CD4-positive, alpha-beta T cell treated with Interleukin-2 at 100 ng/mL for 4 hours (primary cell): ENCODE data around the gene OR8B12.
"Not testable (repeated sequence)": the region's sequence is repeated elsewhere in the genome, so short reads cannot be mapped to it uniquely, and the experiment has no call there.

ENCODE experiments used
- DNase-seq: peaks from one replicate; pipeline ENCODE4 v3.0.0-alpha.2; 2020; ENCODE audit warnings: low spot score

The OR8B12 gene

DNA sequence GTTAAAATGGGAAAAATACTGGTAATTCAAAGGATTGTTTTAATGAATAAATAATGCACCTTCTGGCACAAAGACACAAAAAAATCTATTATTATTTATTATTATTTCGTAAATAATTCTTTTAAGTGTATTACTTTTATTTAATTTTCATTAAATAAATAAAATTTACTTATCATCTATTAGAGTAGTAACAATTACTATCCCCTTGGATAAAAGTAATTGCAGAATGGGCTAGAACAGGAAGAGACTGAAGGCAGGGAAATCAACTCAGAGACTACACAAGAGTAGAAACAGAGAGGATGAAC is 23.0 kb downstream of the OR8B12 start:
- no peak for DNase-seq

DNA sequence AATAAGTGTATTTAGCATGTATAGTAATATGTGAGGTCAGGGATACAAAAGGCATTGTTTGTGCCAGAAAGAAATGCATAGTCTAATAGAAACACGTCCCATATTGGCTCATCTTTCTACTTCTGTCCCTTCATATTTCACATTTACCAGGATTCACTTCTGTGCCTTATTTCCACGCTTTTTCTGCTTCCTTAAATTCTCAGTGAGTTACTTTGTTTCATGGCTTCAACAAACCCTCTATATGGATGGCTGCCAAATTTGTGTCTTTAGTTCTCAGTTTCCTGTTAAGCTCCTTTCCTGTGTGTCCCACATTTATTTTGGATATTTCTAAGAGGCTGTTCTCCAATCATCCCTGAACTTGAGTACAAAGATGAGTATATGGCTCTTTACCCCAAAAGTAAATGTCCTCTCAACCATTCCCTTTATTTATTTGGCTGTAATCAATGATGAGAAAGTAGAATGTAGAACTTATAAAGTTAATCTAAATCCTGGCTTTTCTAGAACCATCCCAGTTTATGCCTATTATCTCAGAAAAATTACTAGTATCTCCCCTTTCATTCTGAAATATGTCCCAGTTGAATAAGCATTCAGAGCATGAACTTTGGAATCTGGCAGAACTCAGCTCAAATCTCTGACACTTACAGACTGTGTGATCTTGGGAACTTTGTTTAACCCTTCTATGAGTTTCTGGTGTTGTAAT is 23.5 kb downstream of the OR8B12 start:
- DNase-seq, result no peak

DNA sequence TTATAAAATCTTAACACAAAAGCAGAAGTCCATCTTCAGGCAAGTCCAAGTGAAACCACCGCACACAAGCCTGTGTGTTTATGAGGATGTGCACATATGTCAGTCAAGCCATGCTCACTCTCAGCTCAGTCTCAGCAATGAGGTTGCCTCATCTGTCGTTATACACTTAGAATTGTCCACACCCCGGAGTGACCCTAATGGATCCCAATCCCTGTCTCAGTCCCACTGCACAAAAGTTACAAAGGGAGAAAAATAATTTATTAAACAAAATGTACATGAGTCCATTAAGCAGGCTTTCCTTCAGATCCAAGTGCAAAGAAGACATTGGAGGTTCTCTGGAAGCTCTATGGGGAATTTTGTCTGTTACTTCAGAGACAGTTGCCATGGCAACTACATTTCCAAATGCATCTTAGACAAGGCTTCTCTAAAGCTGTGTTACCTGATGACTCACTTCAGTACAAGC is 24.4 kb downstream of the OR8B12 start:
- no peak for DNase-seq

DNA sequence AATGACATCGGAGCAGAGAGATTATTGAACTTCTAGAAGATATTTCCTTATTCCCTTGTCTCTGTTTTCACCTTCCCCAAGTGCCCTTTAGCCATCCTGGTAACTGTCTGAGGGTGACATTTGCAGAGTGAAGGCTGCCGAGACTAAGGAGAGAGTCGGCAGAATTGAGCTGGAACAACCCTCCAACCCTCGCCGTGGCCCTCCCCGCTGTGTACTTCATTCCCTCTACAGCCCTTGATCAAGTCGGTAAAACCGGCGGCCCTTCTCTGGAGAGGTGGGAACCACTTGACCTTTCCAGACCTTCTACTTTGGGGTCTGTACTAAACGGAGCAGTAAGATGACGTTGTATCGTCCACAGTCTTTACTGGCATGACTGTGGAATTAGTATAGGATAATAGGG is 26.1 kb downstream of the OR8B12 start:
- no peak for DNase-seq

DNA sequence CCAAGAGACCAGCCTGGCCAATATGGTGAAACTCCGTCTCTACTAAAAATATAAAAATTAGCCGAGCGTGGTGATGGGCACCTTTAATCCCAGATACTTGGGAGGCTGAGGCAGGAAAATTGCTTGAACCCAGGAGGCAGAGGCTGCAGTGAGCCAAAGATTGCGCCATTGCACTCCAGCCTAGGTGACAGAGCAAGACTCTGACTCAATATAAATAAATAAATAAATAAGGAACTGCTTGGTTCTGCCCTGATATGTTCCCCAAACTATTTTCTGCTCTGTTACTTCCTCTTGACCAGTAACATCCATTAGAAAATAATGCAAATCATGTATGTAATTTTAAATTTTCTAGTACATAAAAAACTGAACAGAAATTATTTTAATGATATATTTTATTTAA is 28.8 kb downstream of the OR8B12 start:
- not testable (repeated sequence) for DNase-seq

DNA sequence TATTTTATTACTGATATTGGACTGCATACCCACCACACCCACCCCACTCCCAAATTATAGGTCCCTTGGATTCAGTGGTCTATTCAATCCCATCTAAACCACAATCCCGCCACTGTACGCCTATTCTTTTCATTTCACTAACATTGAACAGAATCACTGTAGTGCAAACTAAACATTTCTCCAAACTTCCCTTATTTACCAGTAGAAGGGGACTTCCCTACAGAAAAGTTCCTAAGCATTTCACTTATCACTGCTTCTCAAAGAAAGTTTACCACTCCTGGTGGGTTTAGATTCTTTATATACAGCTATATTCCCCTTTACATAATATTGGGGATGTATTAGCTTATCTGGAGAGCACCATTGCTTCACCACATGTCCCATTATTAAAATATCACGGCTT is 29.3 kb downstream of the OR8B12 start:
- DNase-seq, result no peak

DNA sequence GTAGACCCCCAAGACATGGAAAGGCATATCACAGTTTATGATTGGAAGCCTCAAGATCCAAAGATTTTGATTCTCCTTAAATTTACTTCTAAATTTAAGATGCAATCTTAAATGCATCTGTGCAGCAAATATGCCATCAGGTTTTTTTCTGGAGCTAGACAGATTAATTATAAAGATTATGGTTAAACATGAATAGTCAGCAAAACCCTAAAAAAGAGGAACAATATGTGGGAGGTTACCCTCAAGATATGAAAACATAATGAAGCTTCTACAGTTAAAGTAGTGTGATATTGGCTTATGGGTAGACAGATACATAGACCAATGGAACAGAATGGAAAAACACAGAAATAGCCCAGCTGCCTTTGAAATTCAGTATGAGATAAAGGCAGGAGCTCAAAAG is 31.7 kb downstream of the OR8B12 start:
- no peak for DNase-seq

DNA sequence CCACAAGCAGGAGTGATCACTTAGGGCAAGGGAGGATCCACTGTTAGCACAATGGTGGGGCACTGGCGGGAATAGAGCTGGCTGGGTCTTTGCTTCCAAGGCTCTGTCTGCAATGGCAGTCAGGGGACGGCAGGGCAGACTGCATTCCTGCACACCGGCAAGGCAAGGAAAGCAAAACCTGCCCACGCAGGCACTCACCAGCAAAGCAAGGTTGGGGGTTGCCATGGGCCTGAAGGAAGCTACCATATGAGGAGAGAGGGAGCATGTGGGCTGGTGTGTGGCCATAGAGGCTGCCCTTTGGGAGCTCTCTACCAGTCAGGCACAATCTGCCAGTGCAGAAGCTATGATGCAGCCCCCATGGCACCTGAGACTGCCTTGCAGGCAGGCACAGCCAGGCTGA is 33.2 kb downstream of the OR8B12 start:
- DNase-seq, result no peak

DNA sequence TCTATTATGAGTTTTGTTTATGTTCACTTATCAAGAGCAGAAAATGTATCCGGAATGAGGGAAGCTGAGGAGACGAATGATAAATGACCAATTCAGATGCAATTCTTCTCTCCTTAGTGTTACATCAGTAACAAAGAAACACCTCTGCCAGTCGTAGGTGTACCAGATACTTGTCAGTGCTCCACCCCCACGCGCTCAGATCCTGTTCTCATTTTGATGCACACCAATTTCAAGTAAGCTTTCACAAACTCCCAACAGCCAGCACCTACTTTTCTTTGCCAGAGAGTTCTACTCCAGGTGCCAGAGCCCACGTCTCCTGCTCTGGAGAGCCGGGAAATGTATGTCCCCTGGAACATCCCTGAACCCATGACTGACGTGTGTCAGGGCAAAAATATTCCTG is 43.7 kb downstream of the OR8B12 start:
- no peak for DNase-seq

DNA sequence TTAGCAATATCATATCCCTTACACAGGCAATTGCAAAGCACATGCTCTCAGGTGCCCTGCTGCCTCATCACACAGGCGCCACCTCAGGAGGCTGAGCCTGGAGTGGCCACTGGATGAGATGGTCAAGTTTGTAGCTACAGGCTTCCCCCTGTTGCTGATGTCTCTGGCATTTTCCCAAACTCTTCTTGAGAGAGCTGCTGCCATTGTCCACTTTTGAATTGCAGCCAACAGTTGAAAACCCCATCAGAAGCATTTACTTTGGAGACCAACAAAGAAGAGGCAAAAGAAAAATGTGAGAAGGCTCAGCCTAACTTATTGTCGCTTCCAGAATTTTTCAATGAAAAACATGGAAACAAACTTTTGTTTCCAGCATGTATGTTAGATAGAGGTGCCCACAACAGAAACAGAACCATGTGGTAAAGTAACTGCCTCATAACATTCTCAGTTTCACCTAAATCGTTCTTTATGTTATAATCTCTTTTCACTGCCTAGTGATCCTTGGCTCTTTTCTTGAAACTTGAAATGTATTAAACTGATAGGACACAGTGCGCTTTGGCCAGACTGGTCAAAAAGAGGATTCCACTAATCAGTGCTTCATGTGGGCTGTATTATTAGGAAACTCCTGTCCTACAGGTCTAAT is 50.3 kb downstream of the OR8B12 start:
- DNase-seq, result no peak
